HS-5 (cell line): Measurements from ENCODE around the gene SEMA6D.
A peak's percentile ranks its signal among the peaks of the same experiment; 100 is the strongest.

ENCODE experiments used
- DNase-seq: peaks from one replicate; pipeline ENCODE4 v3.0.0-alpha.2; 2012; ENCODE audit warnings: low read depth

The SEMA6D gene

DNA sequence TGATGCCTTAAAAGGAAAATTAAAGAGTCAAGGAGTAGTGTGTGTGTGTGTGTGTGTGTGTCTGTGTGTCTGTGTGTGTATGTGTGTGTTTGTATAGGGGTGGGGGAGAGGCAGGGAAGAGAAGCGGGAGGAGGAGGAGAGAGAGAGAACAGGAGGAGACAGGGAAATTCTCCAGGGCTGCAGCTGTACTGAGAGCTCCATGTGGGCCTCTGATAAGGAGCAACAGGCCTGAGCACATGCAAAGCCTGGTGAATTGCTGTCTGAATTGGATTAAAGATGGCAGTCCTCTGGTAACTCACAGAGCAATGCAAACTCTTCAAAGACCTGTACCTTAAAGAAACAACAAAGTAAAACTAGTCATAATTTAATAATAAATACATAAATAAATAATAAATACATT lies 70.6 kb downstream of the SEMA6D start:
- no peak for DNase-seq

GRCh38 chr15:47788685-47789084 lies 71.4 kb downstream of the SEMA6D start:
- DNase-seq: no peak

DNA sequence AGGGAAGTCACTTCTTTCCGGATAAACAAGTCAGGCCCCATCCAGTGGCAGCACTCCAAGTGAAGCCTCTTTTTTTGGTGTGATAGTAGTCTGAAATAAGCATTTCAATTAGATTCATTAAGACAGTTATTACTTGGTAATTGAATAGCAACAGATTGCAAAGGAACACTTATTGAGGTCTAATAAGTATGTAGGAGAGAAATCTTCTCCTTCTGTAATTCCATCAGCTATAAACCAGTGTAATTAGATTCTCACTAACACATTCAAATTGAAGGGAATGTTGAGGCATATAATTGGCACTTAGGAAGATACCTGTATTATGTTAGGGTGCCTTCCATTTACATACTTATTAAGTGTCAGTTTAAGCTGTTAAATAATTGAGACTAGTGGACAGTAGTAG lies 73.9 kb downstream of the SEMA6D start:
- DNase-seq: no peak

DNA sequence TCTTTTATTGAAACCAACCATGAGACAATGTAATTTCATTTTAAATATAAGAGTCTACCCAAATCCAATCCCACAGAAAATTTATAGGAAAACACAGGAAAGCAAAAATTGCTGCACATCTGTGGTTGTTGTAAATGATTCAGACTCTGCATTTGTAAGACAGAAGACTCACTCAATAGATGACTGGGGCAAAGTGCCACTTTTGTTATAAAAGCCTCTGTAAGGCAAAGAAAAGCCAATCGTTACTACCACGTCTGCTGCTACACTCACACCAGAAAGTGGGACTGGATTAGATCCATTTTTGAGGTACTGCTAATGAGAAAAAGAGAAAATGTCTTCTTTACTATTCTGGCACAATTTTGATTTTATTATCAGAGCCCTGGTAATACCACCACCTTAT lies 74.9 kb downstream of the SEMA6D start:
- no peak for DNase-seq

GRCh38 chr15:47794252-47794914 lies 77.1 kb downstream of the SEMA6D start:
- peak; percentile 5 for DNase-seq

GRCh38 chr15:47795864-47796263 lies 78.6 kb downstream of the SEMA6D start:
- no peak for DNase-seq

GRCh38 chr15:47796339-47796738 lies 79.0 kb downstream of the SEMA6D start:
- no peak for DNase-seq

DNA sequence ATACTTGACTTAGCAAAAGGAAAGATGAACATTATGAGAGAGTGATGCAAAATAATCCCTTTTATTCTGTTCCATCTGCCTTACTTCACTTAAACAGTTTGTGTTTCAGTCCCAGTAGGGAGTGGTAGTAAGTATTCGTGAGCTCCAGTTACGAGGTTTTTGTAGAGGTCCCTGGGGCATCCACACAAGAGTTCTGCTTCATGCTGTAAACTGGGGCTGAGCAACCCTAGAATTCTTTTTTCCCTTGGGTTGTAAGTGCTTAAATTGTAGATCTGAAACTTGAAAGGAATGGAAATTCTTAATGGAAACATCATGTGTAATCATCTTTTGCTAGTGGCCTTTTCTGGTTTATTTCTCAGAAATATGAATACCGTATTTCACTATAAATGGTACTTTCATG lies 79.5 kb downstream of the SEMA6D start:
- DNase-seq: no peak

GRCh38 chr15:47801522-47801921 lies 84.2 kb downstream of the SEMA6D start:
- no peak for DNase-seq

DNA sequence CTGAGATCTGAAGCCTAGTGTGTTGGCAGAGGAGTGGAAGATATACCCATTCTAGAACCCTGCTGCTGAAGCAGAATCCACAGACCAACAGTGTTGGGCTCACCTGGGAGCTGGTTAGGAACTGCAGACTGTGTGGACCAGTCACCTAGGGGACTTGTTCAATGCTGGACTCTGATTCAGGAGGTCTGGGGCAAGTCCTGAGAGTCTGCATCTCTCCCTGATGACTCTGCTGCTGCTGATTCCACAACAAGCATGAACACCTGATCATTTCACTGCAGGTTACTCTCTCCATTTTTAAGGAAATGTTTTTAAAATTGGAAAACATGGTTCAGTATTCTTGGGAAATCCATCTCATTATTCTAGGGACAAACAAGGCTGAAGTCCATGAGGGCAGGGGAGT lies 84.9 kb downstream of the SEMA6D start:
- DNase-seq: no peak

DNA sequence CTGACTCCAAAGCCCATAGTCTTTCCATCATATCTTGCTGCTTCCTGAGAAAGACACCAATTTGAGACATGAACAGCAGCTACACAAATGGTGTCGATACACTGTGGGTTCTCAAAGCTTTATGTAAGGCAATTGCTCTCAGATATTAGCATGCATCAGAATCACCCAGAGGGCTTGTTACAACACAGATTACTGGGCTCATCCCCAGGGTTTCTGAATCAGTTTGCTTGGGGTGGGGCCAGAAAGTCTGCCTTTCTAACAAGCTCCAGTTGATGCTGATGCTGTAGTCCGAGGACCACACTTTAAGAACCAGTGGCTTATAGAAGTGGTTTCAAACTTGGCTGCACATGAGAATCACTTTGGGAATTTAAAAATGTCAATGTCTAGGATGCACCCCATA lies 86.5 kb downstream of the SEMA6D start:
- no peak for DNase-seq

DNA sequence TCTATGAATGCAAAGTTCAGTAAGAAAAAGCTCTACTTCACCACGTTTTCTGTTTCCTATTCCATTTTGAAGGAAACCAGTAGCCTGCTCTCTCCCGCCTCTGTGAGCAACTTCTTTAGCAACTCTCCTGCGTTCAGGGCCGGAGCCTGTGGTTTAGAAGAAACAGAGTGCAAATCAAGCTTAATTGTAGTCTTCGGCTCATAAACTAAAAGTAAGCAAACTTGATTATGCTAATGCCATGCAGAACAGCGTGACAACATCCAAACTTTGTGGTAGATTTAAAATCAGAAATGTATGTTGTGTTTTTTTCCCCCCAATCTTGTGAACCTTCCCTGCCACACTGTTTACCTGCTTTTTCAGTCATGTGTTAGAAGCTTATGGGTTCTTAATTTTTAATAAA lies 87.4 kb downstream of the SEMA6D start:
- no peak for DNase-seq

DNA sequence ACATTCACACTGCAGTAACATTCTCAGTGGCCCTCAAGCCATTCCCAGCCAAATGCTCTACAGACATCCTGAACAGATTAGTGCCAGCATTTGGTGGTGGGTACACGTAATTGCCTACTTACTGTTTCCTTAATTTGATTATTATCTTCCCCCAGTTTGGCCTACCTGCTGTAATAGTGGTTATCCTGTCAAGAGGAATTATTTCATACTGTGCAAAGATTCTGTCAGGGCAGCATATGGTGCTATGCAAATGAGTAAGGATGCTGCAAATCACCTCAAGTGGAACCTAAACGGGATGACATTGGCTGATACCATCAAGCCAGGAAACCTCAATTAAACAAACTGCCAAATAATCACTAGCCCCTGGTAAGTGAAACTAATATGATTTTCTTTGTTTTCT lies 88.7 kb downstream of the SEMA6D start:
- no peak for DNase-seq

DNA sequence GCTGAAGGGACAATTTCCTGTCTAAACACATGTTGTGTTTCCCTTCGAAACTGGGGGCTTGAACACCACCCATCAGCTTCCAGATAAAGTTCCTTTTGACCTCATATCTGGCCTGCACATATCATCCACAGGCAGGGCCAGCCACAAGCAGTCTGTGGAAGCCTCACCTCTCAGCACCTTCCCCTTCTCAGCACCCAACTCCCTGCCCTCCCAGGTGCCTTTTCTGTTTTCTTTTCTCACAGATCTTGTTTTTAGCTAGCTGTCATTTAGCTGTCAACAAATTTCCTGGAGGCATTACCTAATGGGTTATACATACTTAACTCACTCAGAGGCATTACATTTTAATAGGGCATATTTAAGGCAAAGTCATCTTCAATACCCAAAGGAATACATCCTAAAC lies 93.9 kb downstream of the SEMA6D start:
- no peak for DNase-seq

- peak; percentile 49 for DNase-seq
These were observed 95.2 kb downstream of the SEMA6D start for GRCh38 chr15:47812470-47812999.

- DNase-seq: no peak
These were observed 96.6 kb downstream of the SEMA6D start for GRCh38 chr15:47813748-47814384.

- DNase-seq: no peak
These were observed 97.3 kb downstream of the SEMA6D start for GRCh38 chr15:47814620-47815019.

- no peak for DNase-seq
These were observed 100.8 kb downstream of the SEMA6D start for GRCh38 chr15:47817969-47818548.

DNA sequence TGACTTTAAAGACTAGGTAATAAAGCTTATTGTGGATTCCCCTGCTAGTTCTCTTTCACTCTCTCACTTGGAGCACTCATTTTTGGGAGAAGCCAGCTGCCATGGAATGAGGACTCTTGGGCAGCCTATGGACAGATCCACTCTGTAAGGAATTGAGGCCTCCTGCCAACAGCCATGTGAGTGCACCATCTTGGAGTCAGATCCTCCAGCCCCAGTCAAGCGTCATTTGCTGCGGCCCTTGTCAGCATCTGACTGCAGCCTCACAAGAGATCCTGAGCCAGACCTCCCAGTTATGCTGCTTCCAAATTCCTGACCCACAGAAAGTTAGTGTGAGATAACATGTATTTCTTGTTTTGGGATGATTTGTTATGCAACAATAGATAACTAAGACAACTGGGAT lies 101.9 kb downstream of the SEMA6D start:
- DNase-seq: no peak

DNA sequence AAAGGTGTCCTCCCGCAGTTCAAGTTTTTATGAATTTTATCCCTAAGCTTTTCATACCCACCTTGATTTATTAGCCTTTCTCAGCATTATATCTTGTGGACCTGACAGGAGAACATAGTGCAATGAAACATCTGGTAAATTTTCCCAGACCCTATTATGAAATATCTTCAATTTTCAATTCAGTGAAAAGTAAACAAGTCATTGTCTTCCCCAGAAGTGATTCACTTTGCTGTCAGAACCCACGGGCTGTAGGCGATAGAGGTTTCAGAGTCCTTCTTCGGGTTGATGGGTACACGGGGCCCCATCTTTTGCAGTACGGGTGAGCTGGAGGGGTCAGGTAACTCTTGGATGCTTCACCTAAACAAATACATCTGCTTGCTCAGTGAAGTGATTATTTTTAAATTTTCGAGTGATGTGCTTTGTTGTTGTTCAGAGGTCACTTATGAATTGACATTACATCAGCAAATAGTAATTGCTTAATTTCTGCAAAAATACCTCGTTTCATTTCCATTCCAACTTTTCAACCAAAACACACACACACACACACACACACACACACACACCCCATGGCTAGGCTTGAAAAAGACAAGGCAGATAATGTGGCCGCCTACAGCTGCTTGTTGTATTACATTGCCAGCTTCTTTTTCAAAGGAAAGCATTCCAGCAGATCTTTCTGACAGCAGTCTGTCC lies 102.9 kb downstream of the SEMA6D start:
- peak; percentile 36 for DNase-seq

- peak; percentile 26 for DNase-seq
These were observed 103.5 kb downstream of the SEMA6D start for GRCh38 chr15:47820747-47821319.

DNA sequence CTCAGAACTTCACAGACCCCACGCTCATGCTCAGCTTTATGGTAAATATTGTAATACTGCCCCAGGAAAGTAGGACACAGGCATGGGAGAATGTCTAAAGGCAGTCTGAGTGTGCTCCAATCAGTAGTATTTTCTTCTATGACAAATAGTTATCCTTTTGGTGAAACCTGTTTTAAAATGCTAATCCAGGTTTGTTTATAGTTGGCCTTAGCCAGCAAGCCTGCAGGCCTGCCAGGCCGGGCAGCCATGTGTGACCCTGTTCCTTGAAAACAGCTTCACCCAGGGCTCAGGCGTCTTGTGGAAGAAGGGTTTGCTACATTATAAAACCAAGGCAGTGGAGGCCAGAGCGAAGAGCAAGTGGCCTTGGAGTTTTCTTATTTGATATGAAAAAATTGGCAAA lies 104.7 kb downstream of the SEMA6D start:
- DNase-seq: no peak
